ENCODE data around the gene COMP.

Gene COMP

DNA sequence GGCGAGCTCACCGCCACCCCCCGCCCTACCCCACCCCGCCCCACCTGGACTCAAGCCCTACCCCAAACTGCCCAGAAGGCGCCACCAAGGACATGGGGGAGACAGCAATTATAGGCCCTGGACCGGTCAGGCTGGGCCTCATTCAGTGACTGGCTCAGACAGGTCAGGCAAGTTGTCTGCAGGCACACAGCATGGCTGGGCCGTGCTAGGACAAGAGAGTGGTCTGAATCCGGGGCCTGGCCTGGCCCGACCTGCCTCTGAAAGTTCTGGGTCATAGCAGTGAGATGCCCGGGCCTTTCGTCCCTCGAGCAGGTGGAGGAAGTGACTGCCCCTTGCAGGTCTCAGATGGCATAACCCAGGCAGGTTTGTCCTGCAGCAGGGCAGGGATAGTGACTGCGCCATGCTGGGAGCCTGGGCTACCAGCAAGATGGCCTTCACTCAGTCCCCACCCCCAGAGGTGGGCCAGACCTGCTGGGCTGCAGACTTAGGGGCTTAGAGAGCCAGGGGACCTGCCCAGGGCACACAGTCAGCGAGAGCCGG is 21.0 kb downstream of the COMP start:
- POLR2A ChIA-PET: no interaction called here
- H3K4me3 ChIP-seq (ENCODE audit: low read depth, low read length): no peak overlapping the region

DNA sequence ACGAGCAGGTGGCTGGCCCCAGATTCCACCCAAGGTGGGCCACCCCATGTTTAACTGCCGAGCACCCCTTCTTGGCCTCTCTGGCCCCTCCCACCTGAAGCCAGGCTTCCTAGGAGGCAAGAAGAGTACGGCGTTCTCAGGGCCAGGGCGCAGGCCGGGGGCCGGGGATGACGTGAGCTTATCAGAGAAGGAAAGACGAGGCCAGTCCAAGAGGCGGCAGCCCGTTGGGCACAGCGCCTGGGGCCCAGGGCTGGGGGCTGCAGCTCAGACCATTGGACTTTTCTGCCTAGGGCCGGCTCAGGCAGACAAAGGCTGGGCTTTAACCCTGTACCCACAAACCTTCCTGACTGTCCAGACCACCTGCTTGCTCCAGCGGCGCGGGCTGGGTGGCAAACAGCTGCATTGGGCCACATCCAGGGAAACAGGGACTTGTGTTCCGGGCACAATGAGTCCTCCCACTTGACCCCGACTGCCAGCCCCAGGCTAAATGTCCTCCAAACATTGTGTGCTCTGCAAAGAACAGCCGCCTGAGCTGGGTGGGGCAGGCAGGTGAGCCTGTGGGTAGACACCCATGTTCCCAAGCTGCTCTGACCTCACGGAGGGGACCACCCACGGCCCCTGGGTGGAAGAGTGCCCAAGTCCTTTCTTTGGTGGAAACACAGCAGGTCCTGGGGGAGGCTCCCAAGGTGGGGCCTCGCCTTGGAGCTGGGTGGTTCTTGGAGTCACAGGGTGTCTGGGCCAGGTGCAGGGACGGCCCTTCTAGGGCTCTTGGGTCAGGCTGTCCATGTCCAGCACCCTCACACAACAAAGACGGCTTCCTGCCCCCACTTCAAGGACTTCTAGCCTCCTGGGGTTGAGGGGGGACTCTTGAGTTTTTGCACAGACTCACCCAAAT is 21.9 kb downstream of the COMP start:
- no peak overlapping the region for H3K4me3 ChIP-seq (ENCODE audit: low read depth, low read length)
- ChIA-PET CTCF (interaction anchor here (0.9 to 1.5 kb wide), 2 partner anchors 11 to 78 kb away, joined by 4 read pairs; no protein-coding TSS in a partner anchor), POLR2A (no interaction called here)
- no peak for DNase-seq (ENCODE audit: low read depth, low spot score)
- TF ChIP-seq, protein P1, sequence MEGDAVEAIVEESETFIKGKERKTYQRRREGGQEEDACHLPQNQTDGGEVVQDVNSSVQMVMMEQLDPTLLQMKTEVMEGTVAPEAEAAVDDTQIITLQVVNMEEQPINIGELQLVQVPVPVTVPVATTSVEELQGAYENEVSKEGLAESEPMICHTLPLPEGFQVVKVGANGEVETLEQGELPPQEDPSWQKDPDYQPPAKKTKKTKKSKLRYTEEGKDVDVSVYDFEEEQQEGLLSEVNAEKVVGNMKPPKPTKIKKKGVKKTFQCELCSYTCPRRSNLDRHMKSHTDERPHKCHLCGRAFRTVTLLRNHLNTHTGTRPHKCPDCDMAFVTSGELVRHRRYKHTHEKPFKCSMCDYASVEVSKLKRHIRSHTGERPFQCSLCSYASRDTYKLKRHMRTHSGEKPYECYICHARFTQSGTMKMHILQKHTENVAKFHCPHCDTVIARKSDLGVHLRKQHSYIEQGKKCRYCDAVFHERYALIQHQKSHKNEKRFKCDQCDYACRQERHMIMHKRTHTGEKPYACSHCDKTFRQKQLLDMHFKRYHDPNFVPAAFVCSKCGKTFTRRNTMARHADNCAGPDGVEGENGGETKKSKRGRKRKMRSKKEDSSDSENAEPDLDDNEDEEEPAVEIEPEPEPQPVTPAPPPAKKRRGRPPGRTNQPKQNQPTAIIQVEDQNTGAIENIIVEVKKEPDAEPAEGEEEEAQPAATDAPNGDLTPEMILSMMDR (IDR thresholded peaks at IDR 0.05; ENCODE audit: insufficient read depth, low read length, missing control alignments): no peak

More for the DNA sequence above, 21.0 kb downstream of the COMP start:
- CTCF ChIA-PET: interaction anchor here (1.5 kb wide), 1 partner anchor 77 kb away, joined by 4 read pairs; no protein-coding TSS in a partner anchor
- DNase-seq (ENCODE audit: low read depth, low spot score): no peak
- TF ChIP-seq, protein P1 (IDR thresholded peaks at IDR 0.05; ENCODE audit: insufficient read depth, low read length, missing control alignments): no peak

DNA sequence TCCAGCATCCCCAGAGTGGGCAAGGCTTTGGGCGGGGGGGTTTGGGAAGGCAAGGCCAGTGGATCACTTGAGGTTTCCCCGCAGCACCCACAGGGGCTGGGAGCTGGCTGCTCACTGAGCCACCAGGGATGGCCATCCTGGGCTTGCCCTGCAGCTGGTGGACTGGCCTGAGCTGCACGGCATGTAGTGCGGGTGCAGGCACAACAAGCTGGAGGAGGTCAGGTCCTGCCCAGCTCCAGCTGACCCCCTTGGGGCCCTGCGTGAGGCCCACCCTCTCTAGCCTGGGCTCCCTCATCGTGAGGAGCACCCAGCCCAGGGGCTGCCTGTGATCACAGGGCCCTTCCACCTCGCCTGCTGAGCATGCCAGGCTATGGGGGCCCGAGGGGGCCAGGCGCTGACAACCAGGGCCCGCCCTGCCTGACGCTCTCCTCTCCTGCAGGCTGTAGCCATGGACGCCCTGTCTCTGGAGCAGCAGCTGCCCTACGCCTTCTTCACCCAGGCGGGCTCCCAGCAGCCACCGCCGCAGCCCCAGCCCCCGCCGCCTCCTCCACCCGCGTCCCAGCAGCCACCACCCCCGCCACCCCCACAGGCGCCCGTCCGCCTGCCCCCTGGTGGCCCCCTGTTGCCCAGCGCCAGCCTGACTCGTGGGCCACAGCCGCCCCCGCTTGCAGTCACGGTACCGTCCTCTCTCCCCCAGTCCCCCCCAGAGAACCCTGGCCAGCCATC is 22.9 kb downstream of the COMP start:
- TF ChIP-seq, protein P1 (IDR thresholded peaks at IDR 0.05; ENCODE audit: insufficient read depth, low read length, missing control alignments): no peak
- POLR2A ChIA-PET: interaction anchor here (0.6 kb wide), 1 partner anchor 75 kb away, joined by 3 read pairs; no protein-coding TSS in a partner anchor
- no peak overlapping the region for H3K4me3 ChIP-seq (ENCODE audit: low read depth, low read length)
- CTCF ChIA-PET: interaction anchor here (0.9 to 2.1 kb wide), 6 partner anchors 8 to 180 kb away, joined by 3 to 10 read pairs (median 4); partner anchors contain the start of gene REX1BD
- DNase-seq (ENCODE audit: low read depth, low spot score): no peak

DNA sequence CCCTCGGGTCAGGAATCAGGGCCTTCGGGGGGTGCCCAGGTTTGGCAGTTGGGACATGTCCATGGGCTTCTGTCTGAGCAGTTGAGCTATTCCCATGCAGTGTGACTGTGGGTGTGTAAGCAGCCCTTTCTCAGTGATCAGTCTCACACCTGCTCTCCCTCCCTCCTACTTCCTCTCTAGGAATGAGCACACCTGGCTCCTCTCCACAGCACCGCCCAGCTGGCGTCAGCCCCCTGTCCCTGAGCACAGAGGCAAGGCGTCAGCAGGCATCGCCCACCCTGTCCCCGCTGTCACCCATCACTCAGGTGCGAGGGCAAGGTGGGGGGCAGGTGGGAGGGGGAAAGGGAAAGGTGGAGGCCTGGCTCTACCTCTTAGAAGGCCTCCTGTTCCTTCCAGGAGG is 25.9 kb downstream of the COMP start:
- POLR2A ChIA-PET: interaction anchor here (1.1 kb wide), 1 partner anchor 12 kb away, joined by 3 read pairs; no protein-coding TSS in a partner anchor
- TF ChIP-seq, protein P1 (IDR thresholded peaks at IDR 0.05; ENCODE audit: insufficient read depth, low read length, missing control alignments): no peak
- CTCF ChIA-PET: interaction anchor here (0.6 to 1.1 kb wide), 2 partner anchors 30 to 196 kb away, joined by 3 read pairs; no protein-coding TSS in a partner anchor
- DNase-seq (ENCODE audit: low read depth, low spot score): no peak
- no peak overlapping the region for H3K4me3 ChIP-seq (ENCODE audit: low read depth, low read length)

DNA sequence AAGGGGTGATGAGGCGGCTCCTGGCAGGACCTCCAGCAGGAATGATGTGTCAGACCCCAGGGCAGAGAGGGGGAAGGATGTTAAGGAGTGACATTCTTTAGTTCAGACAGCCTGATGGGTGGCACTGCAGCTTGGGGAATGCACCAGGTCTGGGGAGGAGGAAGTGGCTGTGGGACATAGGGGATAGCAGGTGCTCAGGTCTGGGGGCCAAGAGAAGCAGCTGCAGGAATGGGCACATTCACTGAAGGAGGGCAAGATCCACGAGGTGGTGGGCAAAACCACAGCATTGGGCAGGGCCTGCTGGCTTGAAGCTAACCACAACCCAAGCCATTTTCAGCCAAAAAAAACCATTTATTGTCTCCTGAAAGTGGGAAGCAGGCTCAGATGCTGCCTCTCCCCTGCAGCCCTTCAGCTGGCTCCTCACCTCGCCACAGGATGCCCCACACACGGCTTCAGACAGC is 26.5 kb downstream of the COMP start:
- no peak for DNase-seq (ENCODE audit: low read depth, low spot score)
- ChIA-PET POLR2A (interaction anchor here (1.0 to 1.1 kb wide), 2 partner anchors 8 to 11 kb away, joined by 3 read pairs; no protein-coding TSS in a partner anchor), CTCF (interaction anchor here (0.6 kb wide), 1 partner anchor 29 kb away, joined by 3 read pairs; no protein-coding TSS in a partner anchor)
- TF ChIP-seq, protein P1 (IDR thresholded peaks at IDR 0.05; ENCODE audit: insufficient read depth, low read length, missing control alignments): no peak
- H3K4me3 ChIP-seq (ENCODE audit: low read depth, low read length): no peak overlapping the region

Measured in AG04449 (cell line).